Inflammatory macrophage (primary cell): Measurements from ENCODE around the gene PUSL1.

Experiments used
- DNase-seq, 2 donors: peaks; one replicate each; pipeline ENCODE4 v3.0.0-alpha.2; 2020 to 2022

Gene PUSL1

GRCh38 chr1:1325288-1326074, 17.1 kb downstream of the PUSL1 start:
- peak in 1 of 2 donors; percentile 15 for DNase-seq

DNA sequence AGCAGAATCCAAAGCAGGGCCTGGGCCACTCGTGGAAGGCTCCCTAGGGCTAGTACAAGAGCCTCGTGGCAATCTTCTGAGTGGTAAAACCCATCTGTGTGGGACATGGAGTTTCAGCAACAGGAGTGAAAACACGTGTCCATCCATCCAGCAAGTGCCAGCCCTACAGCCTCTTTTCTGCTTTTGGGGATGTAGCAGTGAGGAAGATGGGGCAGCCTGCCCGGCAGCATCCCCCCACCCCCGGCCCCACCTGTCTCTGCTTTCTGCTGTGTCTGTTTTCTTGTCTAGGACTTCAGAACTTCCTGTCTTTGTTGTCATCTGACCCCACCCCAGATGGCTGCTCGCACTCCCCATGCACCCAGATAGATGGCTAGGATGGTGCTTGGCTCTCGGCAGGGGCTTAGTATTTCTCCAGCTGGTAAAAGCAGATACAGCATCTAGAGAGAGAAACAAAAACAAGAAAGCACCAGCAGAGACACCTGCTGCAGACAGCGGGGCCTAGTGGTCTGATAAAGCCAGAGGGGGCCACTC, 17.7 kb downstream of the PUSL1 start:
- DNase-seq = no peak

DNA sequence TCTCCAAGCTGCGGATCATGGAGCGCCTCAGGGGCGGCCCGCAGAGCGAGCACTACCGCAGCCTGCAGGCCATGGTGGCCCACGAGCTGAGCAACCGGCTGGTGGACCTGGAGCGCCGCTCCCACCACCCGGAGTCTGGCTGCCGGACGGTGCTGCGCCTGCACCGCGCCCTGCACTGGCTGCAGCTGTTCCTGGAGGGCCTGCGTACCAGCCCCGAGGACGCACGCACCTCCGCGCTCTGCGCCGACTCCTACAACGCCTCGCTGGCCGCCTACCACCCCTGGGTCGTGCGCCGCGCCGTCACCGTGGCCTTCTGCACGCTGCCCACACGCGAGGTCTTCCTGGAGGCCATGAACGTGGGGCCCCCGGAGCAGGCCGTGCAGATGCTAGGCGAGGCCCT, 18.9 kb downstream of the PUSL1 start:
- no peak for DNase-seq

GRCh38 chr1:1328254-1328653, 19.9 kb downstream of the PUSL1 start:
- no peak for DNase-seq

DNA sequence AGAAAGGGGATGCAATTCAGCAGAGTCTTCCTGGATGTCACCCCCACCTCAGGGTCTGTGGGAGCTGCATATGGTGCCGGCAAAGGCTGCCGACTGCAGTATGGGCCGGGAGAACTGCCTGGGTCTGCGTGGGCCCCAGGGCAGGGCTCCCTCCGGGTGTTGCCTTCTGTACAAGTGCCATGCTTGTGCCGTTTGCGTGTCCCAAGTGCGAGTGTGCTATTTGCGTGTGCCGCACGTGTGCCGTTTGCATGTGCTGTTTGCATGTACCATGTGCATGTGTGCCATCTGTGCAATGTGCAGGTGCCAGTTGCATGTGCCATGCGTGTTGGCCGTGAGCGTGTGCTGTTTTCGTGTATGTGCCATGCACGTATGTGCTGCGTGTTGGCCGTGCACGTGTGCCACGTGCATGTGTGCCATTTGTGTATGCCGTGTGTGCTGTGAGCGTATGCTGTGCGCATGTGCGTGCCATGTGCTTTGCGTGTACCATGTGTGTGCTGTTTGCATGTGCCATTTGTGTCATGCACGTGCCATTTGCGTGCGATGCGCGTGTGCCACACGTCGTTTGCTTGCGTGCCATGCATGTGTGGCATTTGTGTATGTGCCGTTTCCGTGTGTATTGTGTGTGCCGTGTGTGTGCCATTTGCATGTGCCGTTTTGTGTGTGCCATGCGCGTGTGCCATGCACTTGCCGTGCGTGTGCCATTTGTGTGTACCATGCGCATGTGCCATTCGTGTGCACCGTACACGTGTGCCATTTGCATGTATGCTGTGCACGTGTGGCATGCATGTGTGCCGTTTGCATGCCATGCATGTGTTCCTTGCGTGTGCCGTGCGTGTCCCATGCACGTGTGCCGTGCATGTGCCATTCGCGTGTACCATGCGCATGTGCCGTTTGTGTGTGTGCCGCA, 21.2 kb downstream of the PUSL1 start:
- no peak for DNase-seq

GRCh38 chr1:1330366-1331067, 22.1 kb downstream of the PUSL1 start:
- DNase-seq = no peak

GRCh38 chr1:1331068-1331965, 22.9 kb downstream of the PUSL1 start, which contains the start of gene TAS1R3:
Gene TAS1R3, plus strand, starts transcription at chr1:1331280. Its CDS starts 66 bp downstream, at chr1:1331346.
- DNase-seq = no peak

- DNase-seq = no peak
These were observed 23.8 kb downstream of the PUSL1 start for GRCh38 chr1:1332031-1332755.

DNA sequence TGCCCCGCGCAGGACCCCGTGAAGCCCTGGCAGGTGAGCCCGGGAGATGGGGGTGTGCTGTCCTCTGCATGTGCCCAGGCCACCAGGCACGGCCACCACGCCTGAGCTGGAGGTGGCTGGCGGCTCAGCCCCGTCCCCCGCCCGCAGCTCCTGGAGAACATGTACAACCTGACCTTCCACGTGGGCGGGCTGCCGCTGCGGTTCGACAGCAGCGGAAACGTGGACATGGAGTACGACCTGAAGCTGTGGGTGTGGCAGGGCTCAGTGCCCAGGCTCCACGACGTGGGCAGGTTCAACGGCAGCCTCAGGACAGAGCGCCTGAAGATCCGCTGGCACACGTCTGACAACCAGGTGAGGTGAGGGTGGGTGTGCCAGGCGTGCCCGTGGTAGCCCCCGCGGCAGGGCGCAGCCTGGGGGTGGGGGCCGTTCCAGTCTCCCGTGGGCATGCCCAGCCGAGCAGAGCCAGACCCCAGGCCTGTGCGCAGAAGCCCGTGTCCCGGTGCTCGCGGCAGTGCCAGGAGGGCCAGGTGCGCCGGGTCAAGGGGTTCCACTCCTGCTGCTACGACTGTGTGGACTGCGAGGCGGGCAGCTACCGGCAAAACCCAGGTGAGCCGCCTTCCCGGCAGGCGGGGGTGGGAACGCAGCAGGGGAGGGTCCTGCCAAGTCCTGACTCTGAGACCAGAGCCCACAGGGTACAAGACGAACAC, 24.5 kb downstream of the PUSL1 start:
- DNase-seq = no peak

- no peak for DNase-seq
These were observed 25.3 kb downstream of the PUSL1 start for GRCh38 chr1:1333551-1334241.

- DNase-seq = no peak
These were observed 26.4 kb downstream of the PUSL1 start for GRCh38 chr1:1334835-1335234.

GRCh38 chr1:1335283-1335682, 26.9 kb downstream of the PUSL1 start:
- no peak for DNase-seq

GRCh38 chr1:1335792-1336248, 27.4 kb downstream of the PUSL1 start:
- DNase-seq = no peak

GRCh38 chr1:1336446-1336845, 28.0 kb downstream of the PUSL1 start:
- DNase-seq = no peak

- no peak for DNase-seq
These were observed 28.8 kb downstream of the PUSL1 start for GRCh38 chr1:1336931-1337792.

DNA sequence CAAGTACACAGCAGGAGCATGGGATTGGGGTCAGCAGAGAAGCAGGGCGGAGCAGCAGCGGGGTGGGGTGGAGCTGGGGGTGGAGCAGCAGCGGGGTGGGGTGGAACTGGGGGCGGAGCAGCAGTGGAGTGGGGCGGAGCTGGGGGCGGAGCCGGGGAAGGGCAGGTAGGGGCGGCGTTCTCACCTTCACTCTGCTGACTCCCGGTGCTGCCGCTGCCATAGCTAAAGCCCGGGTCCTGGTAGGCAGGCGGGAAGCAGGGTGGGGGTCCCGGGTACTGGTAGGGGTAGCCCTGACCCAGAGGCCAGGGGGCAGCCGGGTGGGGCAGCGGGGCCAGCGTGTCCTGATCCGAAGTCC, 29.4 kb downstream of the PUSL1 start:
- no peak for DNase-seq

DNA sequence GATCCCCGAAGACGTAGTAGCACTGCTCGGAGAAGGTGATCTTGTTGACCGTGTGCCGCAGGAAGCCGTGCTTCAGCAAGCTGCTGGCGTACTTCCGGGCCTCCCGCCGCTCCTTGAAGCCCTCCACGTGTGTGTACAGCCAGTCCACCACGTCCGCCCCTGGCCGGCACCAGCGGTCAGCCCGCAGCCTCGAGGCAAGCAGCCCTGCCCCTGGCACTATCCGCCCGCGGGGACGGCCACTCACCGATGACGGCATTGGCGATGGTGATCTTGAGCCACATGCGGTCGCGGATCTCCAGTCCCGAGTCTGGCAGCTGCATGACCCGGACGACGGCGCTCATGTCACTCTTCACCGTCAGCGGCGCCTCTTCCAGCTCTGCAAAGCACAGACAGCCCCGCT, 29.9 kb downstream of the PUSL1 start:
- DNase-seq = no peak

GRCh38 chr1:1340185-1340584, 31.8 kb downstream of the PUSL1 start:
- no peak for DNase-seq
